NB4 (cell line): ENCODE measurements around the gene DLGAP4.

ENCODE experiments used
- CTCF ChIP-seq: IDR thresholded peaks from one replicate; pipeline ENCODE4 v1.5.1; 2012; ENCODE audit warnings: low read depth, low read length
- MAX ChIP-seq: IDR thresholded peaks from 2 replicates; pipeline ENCODE4 v1.6.1; 2011; ENCODE audit warnings: low read depth, low read length
- POLR2A ChIP-seq: IDR thresholded peaks from 2 replicates; pipeline ENCODE4 v1.6.1; 2011; ENCODE audit warnings: mild to moderate bottlenecking; ENCODE audit not compliant: insufficient read length; ENCODE audit errors: extremely low read depth

- TF ChIP-seq CTCF (no peak), POLR2A (no peak), MAX (no peak)
Measured at GRCh38 chr20:36301359-36302119, 4.6 kb upstream of the DLGAP4 start.
